Measurements from ENCODE around the gene HYLS1. TPM values are rescaled to one million over a fixed set of nuclear protein-coding genes. Genes with fewer than 3 reads are reported as not detected.

The HYLS1 gene
- total and polyA plus RNA-seq, 9 of the 15 experiments (the other 6 are each of a cell fraction or from before 2014, with no cell fraction given): 2.7 to 8.2 (median 4.8) TPM

DNA sequence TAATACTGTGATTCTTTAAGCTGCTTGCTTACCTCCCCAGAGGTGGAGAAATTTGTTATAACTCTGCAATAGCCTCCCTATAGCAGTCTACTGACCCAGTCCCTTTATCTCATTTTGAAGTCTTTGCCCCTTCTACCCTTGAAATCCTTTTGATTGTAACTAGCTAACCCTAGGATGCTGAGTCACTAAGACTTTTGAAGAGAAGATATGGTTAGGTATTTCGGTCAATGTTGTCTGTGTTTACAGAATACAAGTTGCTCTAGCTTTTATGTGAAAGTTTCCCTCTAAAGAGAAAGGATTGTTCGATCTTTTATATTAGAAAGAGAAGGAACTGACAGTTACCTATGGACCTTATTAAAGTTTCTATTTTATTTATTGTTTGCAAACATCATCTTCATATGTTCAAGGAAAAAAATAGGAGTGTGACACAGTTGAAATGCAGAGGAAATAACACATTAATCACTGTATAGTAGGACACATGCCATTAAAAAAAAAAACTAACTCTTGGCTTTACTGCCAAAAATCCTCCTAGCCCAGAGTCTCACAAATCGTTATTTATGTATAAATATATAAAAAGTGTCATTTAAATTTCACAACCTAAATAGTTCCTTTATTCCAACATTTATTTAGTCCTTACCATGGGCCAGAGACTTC lies 3.1 kb downstream of the HYLS1 start (continued):
- TF ChIP-seq GATAD2B (IDR thresholded peaks at IDR 0.05; ENCODE audit: borderline replicate concordance): peak; percentile 43; the same call in 1 of the 2 replicates
- TF ChIP-seq SMARCA4 (IDR thresholded peaks at IDR 0.05): peak; percentile 70
- TF ChIP-seq, protein P1, sequence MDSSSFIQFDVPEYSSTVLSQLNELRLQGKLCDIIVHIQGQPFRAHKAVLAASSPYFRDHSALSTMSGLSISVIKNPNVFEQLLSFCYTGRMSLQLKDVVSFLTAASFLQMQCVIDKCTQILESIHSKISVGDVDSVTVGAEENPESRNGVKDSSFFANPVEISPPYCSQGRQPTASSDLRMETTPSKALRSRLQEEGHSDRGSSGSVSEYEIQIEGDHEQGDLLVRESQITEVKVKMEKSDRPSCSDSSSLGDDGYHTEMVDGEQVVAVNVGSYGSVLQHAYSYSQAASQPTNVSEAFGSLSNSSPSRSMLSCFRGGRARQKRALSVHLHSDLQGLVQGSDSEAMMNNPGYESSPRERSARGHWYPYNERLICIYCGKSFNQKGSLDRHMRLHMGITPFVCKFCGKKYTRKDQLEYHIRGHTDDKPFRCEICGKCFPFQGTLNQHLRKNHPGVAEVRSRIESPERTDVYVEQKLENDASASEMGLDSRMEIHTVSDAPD (CRISPR knock-in tag; IDR thresholded peaks at IDR 0.05): no peak
- no peak for TF ChIP-seq KLF16 (IDR thresholded peaks at IDR 0.05)
- no peak for TF ChIP-seq STAT5A (IDR thresholded peaks at IDR 0.05; ENCODE audit: borderline replicate concordance, low read length)
- no peak for TF ChIP-seq ATF1 (CRISPR knock-in tag; IDR thresholded peaks at IDR 0.05)
- no peak for TF ChIP-seq ATF1 (tag; IDR thresholded peaks at IDR 0.05)
- peak; percentile 62; the same call in 1 of the 2 replicates for TF ChIP-seq ESRRA (IDR thresholded peaks at IDR 0.05; ENCODE audit: borderline replicate concordance, low read depth)
- peak; percentile 28; the same call in 1 of the 2 replicates for TF ChIP-seq JUND (IDR thresholded peaks at IDR 0.05; ENCODE audit: borderline replicate concordance, low read depth, low read length)
- peak; percentile 43; the same call in 2 of the 3 replicates for TF ChIP-seq JUND (tag; IDR thresholded peaks at IDR 0.05; ENCODE audit: borderline replicate concordance, low read depth, low read length)
- TF ChIP-seq, protein P2, sequence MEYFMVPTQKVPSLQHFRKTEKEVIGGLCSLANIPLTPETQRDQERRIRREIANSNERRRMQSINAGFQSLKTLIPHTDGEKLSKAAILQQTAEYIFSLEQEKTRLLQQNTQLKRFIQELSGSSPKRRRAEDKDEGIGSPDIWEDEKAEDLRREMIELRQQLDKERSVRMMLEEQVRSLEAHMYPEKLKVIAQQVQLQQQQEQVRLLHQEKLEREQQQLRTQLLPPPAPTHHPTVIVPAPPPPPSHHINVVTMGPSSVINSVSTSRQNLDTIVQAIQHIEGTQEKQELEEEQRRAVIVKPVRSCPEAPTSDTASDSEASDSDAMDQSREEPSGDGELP (CRISPR knock-in tag; IDR thresholded peaks at IDR 0.05; ENCODE audit: borderline replicate concordance): no peak
- TF ChIP-seq ZNF316 (IDR thresholded peaks at IDR 0.05): peak; percentile 83
- TF ChIP-seq, protein P3, sequence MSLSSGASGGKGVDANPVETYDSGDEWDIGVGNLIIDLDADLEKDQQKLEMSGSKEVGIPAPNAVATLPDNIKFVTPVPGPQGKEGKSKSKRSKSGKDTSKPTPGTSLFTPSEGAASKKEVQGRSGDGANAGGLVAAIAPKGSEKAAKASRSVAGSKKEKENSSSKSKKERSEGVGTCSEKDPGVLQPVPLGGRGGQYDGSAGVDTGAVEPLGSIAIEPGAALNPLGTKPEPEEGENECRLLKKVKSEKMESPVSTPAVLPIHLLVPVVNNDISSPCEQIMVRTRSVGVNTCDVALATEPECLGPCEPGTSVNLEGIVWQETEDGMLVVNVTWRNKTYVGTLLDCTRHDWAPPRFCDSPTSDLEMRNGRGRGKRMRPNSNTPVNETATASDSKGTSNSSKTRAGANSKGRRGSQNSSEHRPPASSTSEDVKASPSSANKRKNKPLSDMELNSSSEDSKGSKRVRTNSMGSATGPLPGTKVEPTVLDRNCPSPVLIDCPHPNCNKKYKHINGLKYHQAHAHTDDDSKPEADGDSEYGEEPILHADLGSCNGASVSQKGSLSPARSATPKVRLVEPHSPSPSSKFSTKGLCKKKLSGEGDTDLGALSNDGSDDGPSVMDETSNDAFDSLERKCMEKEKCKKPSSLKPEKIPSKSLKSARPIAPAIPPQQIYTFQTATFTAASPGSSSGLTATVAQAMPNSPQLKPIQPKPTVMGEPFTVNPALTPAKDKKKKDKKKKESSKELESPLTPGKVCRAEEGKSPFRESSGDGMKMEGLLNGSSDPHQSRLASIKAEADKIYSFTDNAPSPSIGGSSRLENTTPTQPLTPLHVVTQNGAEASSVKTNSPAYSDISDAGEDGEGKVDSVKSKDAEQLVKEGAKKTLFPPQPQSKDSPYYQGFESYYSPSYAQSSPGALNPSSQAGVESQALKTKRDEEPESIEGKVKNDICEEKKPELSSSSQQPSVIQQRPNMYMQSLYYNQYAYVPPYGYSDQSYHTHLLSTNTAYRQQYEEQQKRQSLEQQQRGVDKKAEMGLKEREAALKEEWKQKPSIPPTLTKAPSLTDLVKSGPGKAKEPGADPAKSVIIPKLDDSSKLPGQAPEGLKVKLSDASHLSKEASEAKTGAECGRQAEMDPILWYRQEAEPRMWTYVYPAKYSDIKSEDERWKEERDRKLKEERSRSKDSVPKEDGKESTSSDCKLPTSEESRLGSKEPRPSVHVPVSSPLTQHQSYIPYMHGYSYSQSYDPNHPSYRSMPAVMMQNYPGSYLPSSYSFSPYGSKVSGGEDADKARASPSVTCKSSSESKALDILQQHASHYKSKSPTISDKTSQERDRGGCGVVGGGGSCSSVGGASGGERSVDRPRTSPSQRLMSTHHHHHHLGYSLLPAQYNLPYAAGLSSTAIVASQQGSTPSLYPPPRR (CRISPR knock-in tag; IDR thresholded peaks at IDR 0.05; ENCODE audit: borderline replicate concordance): no peak
- no peak for TF ChIP-seq HOXB6 (CRISPR knock-in tag; IDR thresholded peaks at IDR 0.05; ENCODE audit: borderline replicate concordance)
- TF ChIP-seq, protein P4, sequence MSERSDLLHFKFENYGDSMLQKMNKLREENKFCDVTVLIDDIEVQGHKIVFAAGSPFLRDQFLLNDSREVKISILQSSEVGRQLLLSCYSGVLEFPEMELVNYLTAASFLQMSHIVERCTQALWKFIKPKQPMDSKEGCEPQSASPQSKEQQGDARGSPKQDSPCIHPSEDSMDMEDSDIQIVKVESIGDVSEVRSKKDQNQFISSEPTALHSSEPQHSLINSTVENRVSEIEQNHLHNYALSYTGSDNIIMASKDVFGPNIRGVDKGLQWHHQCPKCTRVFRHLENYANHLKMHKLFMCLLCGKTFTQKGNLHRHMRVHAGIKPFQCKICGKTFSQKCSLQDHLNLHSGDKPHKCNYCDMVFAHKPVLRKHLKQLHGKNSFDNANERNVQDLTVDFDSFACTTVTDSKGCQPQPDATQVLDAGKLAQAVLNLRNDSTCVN (CRISPR knock-in tag; IDR thresholded peaks at IDR 0.05): no peak
- TF ChIP-seq, protein P5, sequence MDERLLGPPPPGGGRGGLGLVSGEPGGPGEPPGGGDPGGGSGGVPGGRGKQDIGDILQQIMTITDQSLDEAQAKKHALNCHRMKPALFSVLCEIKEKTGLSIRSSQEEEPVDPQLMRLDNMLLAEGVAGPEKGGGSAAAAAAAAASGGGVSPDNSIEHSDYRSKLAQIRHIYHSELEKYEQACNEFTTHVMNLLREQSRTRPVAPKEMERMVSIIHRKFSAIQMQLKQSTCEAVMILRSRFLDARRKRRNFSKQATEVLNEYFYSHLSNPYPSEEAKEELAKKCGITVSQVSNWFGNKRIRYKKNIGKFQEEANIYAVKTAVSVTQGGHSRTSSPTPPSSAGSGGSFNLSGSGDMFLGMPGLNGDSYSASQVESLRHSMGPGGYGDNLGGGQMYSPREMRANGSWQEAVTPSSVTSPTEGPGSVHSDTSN (CRISPR knock-in tag; IDR thresholded peaks at IDR 0.05; ENCODE audit: low read depth): no peak
- TF ChIP-seq, protein P5 (tag; conservative IDR thresholded peaks at IDR 0.05; ENCODE audit: low read depth): peak; percentile 43; the same call in 1 of the 2 replicates
- peak; percentile 50; the same call in 1 of the 2 replicates for TF ChIP-seq ARID1B (IDR thresholded peaks at IDR 0.05)

Measured in K562 (cell line).